ENCODE results near the gene CENPC.
"Not testable (repeated sequence)": the region's sequence is repeated elsewhere in the genome, so short reads cannot be mapped to it uniquely, and the experiment has no call there.

The CENPC gene

DNA sequence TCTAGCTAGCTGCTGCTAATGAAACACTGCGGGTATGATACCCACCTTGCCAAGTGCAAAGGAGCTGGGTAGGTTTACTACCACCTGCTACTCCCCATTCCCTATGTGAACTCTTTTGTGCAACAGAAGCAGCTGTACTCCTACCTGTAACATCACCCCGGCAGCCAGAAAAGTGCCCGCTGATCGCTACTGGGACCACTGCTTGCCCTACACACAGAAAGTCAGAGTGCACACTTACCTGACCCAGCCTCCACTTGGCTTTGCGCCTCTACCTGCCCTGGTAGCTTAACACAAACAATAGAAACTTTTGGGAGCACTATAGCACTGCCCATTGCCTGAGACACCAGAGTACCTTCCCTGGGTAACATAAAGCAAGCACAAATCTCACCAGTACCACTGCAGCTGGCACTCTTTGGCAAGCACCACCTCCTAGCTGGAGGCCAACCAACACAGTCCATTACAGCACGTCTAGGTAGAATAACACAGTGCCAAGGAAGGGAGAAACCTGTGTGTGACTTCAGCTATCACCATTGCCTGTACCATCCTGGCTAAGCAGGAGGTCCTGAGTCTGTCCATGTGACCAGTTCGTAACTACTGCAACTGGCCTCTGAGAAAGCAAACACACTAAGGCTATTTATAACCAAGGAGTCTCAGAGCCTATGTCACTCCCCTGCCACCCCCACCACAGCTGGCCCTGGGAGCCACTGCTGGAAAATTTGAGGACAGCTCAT is 80.1 kb downstream of the CENPC start:
- DNase-seq, result no peak

DNA sequence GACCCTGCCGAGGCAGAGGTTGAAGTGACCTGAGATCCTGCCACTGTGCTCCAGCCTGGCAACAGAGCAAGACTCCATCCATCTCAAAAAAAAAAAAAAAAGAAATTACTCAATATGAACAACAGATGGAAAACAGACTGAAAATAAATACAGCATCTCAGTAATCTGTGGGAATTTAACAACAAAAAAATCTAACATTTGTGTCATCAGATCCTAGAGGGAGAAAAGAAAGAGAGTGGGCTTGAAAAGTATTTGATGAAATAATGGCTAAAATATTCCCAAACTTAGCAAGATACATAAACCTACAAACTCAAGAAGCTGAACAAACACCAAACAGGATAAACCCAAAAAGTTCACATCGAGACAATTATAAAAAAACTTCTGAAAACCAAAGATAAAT is 84.7 kb downstream of the CENPC start:
- DNase-seq, result no peak

DNA sequence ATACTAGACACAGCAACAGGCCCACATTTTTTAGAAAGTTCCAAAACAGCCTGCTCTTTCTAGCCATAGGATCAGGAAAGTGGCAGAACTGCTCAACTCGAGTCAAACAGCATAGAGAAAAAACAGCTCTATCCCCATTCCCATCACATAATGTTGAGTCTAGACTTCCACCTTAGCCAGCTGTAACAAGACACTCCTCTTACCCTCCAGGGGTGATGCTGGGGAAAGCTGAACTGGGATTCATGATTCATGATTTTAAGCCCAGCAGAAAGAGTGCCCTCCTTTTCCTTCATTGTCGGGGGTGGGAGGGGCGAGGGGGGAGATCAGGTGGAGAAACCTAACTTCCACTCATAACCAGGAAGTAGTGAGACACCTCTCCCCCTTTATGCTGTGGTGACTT is 86.1 kb downstream of the CENPC start:
- DNase-seq, result no peak

DNA sequence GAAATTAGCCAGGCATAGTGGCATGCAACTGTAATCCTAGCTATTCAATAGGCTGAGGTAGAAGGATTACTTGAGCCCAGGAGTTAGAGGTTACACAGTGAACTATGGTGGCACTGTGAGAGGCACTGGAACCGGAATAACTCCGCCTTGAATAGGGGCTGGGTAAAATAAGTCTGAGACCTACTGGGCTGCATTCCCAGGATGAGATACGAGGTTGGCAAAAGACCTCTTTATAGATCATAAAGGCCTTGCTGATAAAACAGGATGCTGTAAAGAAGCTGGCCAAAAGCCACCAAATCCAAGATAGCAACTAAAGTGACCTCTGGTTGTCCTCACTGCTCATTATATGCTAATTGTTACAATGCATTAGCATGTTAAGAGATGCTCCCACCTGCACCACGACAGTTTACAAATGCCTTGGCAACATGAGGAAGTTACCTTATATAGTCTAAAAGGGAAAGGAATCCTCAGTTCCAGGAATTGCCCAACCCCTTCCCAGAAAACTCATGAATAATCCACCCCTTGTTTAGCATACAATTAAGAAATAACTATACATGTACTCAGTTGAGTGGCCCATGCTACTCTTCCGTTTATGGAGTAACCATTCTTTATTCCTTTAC is 88.6 kb downstream of the CENPC start:
- peak; percentile 31 for DNase-seq

DNA sequence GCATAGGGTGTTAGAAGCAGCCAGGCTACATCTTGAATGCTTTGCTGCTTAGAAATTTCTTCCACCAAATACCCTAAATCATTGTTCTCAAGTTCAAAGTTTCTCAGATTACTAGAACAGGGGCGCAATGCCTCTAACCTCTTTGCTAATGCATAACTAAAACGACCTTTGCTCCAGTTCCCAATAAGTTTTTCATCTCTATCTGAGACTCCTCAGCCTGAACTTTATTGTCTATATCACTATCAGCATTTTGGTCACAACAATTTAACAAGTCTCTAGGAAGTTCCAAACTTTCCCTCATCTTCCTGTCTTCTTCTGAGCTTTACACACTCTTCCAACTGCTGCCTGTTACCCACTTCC is 92.5 kb downstream of the CENPC start:
- not testable (repeated sequence) for DNase-seq

DNA sequence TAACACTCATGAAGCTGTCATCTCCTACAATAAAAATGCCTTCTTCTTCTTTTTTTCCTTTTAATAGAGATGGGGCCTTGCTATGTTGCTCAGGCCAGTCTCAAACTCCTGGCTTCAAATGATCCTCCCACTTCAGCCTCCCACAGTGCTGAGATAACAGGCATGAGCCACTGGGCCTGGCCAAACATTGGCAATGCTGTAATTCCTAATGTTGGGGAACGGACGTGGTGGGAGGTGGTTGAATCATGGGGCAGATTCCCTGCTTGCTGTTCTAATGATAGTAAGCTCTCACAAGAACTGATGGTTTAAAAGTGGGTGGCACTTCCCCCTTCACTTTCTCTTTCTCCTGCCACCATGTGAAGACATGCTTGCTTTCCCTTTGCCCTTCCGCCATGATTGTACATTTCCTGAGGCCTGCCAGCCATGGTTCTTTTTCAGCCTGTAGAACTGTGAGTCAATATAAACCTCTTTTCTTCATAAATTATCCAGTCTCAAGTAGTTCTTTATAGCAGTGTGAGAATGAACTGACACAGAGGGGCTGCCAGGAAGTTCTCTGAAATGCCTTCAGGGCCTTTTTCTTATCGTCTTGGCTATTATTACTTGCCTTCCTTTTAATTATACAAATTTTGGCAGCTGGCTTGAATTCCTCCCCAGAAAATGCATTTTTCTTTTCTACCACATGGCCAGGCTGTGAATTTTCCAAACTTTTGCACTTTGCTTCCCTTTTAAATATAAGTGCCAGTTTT is 93.0 kb downstream of the CENPC start:
- peak; percentile 17 for DNase-seq

DNA sequence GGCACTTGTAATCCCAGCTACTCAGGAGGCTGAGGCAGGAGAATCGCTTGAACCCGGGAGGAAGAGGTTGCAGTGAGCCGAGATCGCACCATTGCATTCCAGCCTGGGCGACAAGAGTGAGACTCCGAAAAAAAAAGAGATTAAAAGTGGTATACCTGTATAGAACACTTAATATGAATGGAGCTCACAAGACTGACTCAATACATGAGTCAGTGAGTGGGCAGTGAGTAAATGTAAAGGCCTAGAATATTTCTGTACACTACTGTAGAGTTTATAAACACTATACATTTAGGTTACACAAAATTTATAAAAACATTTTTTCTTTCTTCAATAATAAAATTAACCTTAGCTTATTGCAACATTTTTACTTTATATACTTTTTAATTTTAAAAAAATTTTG is 93.8 kb downstream of the CENPC start:
- no peak for DNase-seq

DNA sequence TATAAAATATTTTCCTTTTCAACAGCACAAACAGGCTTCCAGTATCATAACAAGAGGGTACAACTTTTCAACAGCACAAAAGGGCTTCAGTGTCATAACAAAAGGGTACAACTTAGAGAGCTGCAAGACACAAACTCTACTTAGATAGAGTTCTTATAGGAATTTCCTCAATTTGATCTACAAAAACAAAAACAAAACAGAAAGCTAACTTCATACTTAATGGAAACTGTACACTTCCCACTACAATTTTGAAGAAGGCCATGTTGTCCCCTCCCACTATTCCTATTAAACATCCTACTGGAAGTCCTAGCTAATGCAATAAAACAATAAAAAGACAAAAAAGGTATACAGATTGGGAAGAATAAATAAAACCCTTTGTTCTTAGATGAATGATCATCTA is 96.7 kb downstream of the CENPC start:
- DNase-seq, result no peak

DNA sequence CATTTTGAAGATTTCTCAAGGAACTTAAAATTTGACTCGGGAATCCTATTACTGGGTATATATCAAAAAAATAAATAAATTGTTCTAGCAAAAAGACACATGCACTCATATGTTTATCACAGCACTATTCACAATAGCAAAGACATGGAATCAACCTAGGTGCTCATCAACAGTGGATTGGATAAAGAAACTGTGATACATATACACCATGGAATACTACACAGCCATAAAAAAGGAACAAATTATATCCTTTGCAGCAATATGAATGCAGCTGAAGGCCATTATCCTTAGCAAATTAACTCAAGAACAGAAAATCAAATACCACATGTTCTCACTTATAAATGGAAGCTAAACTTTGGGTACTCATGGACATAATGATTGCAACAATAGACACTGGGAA is 97.4 kb downstream of the CENPC start:
- DNase-seq, result no peak

DNA sequence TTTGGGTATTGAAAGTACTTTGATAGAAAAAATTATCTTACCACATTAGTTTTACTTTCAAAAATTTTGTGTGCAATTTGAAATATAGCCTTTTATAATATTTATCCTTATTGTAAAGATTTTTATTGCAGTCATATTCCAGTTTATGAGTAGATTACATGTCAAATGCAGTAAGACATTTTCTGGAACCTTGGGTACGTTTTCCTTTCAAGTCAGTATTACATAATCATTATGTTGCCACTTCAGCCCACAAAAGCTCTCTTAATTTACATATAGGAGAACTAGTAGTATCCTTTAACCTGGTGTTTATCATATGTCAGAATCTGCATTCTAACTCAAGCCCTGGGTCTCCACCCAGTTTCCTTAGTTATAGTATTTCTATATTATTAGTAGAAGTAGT is 98.5 kb downstream of the CENPC start:
- DNase-seq, result peak; percentile 27

DNA sequence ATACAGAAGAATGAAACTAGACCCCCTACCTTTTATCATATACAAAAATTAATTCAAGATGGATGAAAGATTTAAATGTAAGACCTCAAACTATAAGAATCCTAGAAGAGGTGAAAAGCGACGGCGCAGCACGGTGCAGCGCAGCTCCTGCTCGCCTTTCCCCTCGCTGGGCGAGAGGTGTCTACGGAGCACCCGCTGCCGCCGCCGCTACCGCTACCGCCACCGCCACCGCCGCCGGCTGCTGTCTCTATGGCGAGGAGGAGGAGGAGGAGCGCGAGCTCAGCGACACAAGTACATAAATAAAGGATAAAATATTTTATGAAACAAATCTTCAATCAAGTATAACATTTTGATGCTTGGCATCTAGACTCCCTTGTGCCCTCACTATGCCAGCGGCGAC is 99.4 kb downstream of the CENPC start:
- DNase-seq, result not testable (repeated sequence)

DNA sequence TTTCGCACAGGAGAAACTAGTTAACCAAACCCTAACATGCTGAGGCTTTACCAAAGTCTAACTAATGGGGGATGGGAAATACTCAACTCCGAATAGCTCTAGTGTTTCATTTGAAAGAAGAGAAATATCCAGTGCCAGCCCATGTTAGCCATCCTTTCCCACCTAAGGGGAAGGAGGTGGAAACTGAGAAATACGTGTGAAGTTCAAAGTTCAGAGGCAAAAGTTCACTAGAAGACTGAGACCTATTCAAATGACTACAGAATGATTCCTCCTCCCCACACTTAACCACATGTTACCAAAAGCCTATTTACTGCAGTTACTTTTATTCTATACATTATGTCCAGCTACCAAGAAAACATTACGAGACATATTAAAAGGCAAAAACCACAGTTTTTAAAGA is 106.3 kb downstream of the CENPC start:
- DNase-seq, result no peak

DNA sequence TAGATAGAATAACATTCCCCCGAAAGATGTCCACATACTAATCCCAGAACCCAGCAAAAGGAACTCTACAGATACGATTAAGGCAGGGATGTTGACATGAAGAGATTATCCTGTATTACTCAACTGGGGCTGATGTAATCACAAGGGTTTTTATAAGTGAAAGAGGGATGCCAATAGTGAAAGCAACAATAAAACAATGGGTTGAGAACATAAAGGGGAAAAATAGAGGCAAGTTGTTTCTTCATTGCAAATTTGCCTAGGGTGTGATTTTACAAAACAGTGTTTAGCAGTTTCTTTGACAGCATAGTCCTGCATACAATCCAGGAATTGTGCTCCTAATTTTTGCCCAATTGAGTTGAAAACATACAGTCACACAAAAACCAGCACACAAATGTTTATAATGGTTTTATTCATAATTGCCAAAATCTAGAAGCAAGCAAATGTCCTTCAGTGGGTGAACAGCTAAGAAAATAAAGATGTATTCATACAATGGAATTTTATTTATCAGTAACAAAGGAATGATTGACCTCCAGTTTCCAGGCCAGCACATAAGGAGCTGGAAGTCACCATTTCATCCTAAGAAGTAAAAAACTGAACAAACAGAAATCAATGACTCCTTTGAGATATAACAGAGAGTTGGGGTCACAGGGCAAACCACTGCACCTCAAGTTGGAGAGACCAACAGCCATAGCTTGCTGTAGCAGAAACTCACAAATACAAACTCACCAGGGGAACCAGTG is 107.2 kb downstream of the CENPC start:
- DNase-seq, result peak; percentile 83

DNA sequence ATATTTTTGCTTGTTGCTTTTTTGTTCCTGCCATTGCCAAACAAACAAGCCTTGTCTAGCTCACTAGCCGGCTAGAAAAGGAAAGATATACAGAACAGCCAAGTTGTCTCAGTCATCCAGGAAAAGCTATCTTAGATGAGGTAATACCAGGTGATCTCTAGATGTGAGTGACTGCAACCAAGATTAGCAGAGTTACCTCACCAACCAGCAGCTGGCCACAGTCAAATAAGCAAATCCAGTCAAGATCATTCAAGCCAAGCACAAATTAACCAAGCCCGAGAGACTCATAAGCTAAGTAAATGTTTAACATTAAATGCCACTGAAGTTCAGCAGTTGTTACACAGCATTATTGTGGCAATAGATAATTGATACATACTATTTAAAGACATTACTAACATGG is 108.6 kb downstream of the CENPC start:
- DNase-seq, result no peak

DNA sequence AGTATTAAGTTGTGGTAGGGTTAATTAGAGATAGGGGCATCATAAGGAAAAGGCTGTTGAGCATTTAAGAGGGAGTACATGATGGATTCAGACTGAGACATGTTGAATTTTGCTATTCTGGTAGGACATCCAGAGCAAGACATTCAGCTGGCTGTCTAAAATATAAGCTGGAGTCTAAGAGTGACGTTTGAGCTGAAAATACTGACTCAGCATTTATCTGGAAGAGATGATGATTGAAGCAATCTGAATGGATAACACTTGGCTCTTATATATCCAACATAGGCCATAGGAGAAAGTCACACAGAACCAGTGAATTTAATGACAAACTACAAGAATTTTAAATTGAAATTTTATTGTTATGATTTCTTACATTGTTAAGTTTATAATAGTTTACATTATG is 114.3 kb downstream of the CENPC start:
- DNase-seq, result no peak

DNA sequence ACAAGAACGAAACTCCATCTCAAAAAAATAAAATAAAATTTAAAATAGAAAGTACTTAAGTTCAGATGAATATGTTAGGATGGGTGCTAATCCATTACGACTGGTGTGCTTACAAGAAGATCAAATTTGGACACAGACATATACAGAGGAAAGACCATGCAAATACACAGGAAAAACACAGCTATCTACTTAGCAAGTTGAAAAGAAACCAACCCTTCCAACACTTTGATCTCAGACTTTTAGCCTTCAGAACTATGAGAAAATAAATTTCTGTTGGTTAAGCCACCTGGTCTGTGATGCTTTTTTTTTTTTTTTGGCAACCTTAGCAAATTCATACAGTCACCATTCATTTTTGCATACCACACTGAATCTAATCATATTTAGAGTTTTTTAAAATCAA is 116.5 kb downstream of the CENPC start:
- DNase-seq, result no peak
